Large intestine (tissue), 12 donors: ENCODE measurements around the gene DHX34. TPM values are rescaled to one million over a fixed set of nuclear protein-coding genes. Genes with fewer than 3 reads are reported as not detected.
A peak's percentile ranks its signal among the peaks of the same experiment; 100 is the strongest.
"Not testable (repeated sequence)": the region's sequence is repeated elsewhere in the genome, so short reads cannot be mapped to it uniquely, and the experiment has no call there.

Experiments
- DNase-seq, 2 donors: peaks; one replicate each; pipeline versions ENCODE4 v3.0.0 to v3.0.0-alpha.2; 2013
- H3K27ac ChIP-seq: one replicate; pipeline ENCODE4 v1.5.1; 2013; ENCODE audit warnings: low read length
- H3K27me3 ChIP-seq: 2 replicates; pipeline ENCODE4 v1.6.1; 2013; ENCODE audit warnings: low read length; ENCODE audit not compliant: control insufficient read depth, insufficient read depth
- H3K36me3 ChIP-seq: 2 replicates; pipeline ENCODE4 v1.6.1; 2013; ENCODE audit warnings: low read length; ENCODE audit not compliant: control insufficient read depth, insufficient read depth
- H3K4me1 ChIP-seq: one replicate; pipeline ENCODE4 v1.6.1; 2013; ENCODE audit warnings: low read length; ENCODE audit not compliant: control insufficient read depth, insufficient read depth
- H3K4me3 ChIP-seq: one replicate; pipeline ENCODE4 v1.5.1; 2013; ENCODE audit warnings: low read length
- H3K9me3 ChIP-seq: one replicate; pipeline ENCODE4 v1.6.1; 2013; ENCODE audit warnings: mild to moderate bottlenecking, low read depth, low read length, moderate library complexity; ENCODE audit not compliant: control insufficient read depth
- WGBS: methylation state at CpG from one replicate; pipeline ENCODE4 v1.1.5; 2013; ENCODE audit warnings: low lambda C conversion rate; ENCODE audit not compliant: insufficient coverage; 5-methylcytosine and 5-hydroxymethylcytosine counted together
- long read RNA-seq, 11 donors: transcript quantifications; one replicate each; lab custom pipeline, GENCODE V29; 2026
- polyA plus RNA-seq: library from polyadenylated mRNA; unstranded; fragments of 120-200 nt; gene quantifications from one replicate; pipeline ENCODE4 v1.2.1, GENCODE V29; 2013

The DHX34 gene
- 13.6 TPM for polyA plus RNA-seq
- long read RNA-seq, donor 1 = 0 reads
- long read RNA-seq, donor 2 = 0 reads
- long read RNA-seq, donor 3, full-length matches to known transcripts = 1 of 1 reads
- long read RNA-seq, donor 3, partial matches to known transcripts = 0 of 1 reads
- long read RNA-seq, donor 3, other reads (novel, unspliced or antisense) = 0 of 1 reads
- long read RNA-seq, donor 4 = 0 reads
- long read RNA-seq, donor 5 = 0 reads
- long read RNA-seq, donor 6 = 0 reads
- long read RNA-seq, donor 7 = 0 reads
- long read RNA-seq, donor 8, partial matches to known transcripts = 20 of 20 reads
- long read RNA-seq, donor 8, other reads (novel, unspliced or antisense) = 0 of 20 reads
- long read RNA-seq, donor 9 = 0 reads
- long read RNA-seq, donor 10, partial matches to known transcripts = 5 of 5 reads
- long read RNA-seq, donor 10, other reads (novel, unspliced or antisense) = 0 of 5 reads
- long read RNA-seq, donor 11 = 0 reads

- H3K4me3 ChIP-seq = peak within 1 kb of the TSS; percentile 79
- H3K27me3 ChIP-seq = no peaks in the 10 kb centered on the region
- peak; percentile 99 for DNase-seq
- H3K36me3 ChIP-seq = peaks cover 13% of the 10 kb centered on the region
- peaks cover 7% of the 10 kb centered on the region for H3K4me1 ChIP-seq
- 0% methylated on average over 8 of the region's 63 CpGs for WGBS
- H3K9me3 ChIP-seq = peaks cover 4% of the 10 kb centered on the region
- H3K27ac ChIP-seq = no peak within 1 kb of the TSS
These were observed at the start of gene DHX34 for GRCh38 chr19:47348819-47349795. Gene DHX34, plus strand, starts transcription at chr19:47349315. Its CDS starts 3,716 bp downstream, at chr19:47353031.

- not testable (repeated sequence) for DNase-seq, H3K27me3 ChIP-seq, H3K27ac ChIP-seq, H3K4me3 ChIP-seq, H3K9me3 ChIP-seq, H3K4me1 ChIP-seq, H3K36me3 ChIP-seq
- no CpG with 5 or more reads among the region's 14 CpGs for WGBS
These were observed 48.2 kb upstream of the DHX34 start for GRCh38 chr19:47300867-47301266.

GRCh38 chr19:47302249-47302648, 46.9 kb upstream of the DHX34 start:
- Histone ChIP-seq H3K27ac (no peak overlapping the region), H3K36me3 (no peaks in the 10 kb centered on the region), H3K4me3 (no peak overlapping the region), H3K9me3 (no peaks in the 10 kb centered on the region), H3K4me1 (no peaks in the 10 kb centered on the region), H3K27me3 (no peaks in the 10 kb centered on the region)
- no peak for DNase-seq
- no CpG with 5 or more reads among the region's 10 CpGs for WGBS

- Histone ChIP-seq H3K36me3 (no peaks in the 10 kb centered on the region), H3K9me3 (no peaks in the 10 kb centered on the region), H3K27me3 (peaks cover 1% of the 10 kb centered on the region), H3K27ac (no peak overlapping the region), H3K4me3 (no peak overlapping the region), H3K4me1 (no peaks in the 10 kb centered on the region)
- 100% methylated on average over 1 of the region's 6 CpGs for WGBS
- no peak for DNase-seq
These were observed 45.1 kb upstream of the DHX34 start for GRCh38 chr19:47303966-47304365.

GRCh38 chr19:47305309-47305751, 43.8 kb upstream of the DHX34 start:
- no peak overlapping the region for H3K4me3 ChIP-seq
- no peaks in the 10 kb centered on the region for H3K9me3 ChIP-seq
- 0% methylated on average over 1 of the region's 14 CpGs for WGBS
- H3K4me1 ChIP-seq = no peaks in the 10 kb centered on the region
- H3K36me3 ChIP-seq = no peaks in the 10 kb centered on the region
- DNase-seq = peak; percentile 15 to 25
- no peak overlapping the region for H3K27ac ChIP-seq
- peaks cover 2% of the 10 kb centered on the region for H3K27me3 ChIP-seq

GRCh38 chr19:47306303-47306702, 42.8 kb upstream of the DHX34 start:
- H3K4me1 ChIP-seq = no peaks in the 10 kb centered on the region
- H3K27me3 ChIP-seq = peaks cover 2% of the 10 kb centered on the region
- no peak overlapping the region for H3K27ac ChIP-seq
- H3K9me3 ChIP-seq = no peaks in the 10 kb centered on the region
- H3K4me3 ChIP-seq = no peak overlapping the region
- WGBS = no CpG with 5 or more reads among the region's 3 CpGs
- no peaks in the 10 kb centered on the region for H3K36me3 ChIP-seq
- DNase-seq = no peak

- Histone ChIP-seq H3K4me3 (no peak overlapping the region), H3K27me3 (peaks cover 2% of the 10 kb centered on the region), H3K9me3 (no peaks in the 10 kb centered on the region), H3K36me3 (no peaks in the 10 kb centered on the region), H3K27ac (no peak overlapping the region), H3K4me1 (no peaks in the 10 kb centered on the region)
- WGBS = no CpG with 5 or more reads among the region's 8 CpGs
- no peak for DNase-seq
These were observed 40.1 kb upstream of the DHX34 start for GRCh38 chr19:47309038-47309437.

- Histone ChIP-seq H3K9me3 (no peaks in the 10 kb centered on the region), H3K4me3 (no peak within 1 kb of the TSS), H3K27ac (no peak within 1 kb of the TSS), H3K36me3 (no peaks in the 10 kb centered on the region), H3K27me3 (peaks cover 2% of the 10 kb centered on the region), H3K4me1 (no peaks in the 10 kb centered on the region)
- DNase-seq = no peak
- WGBS = no CpG with 5 or more reads among the region's 12 CpGs
These were observed 39.5 kb upstream of the DHX34 start, which contains the start of gene C5AR1 for GRCh38 chr19:47309608-47310007. Gene C5AR1, plus strand, starts transcription at chr19:47309861. Its CDS starts 35 bp downstream, at chr19:47309896.

- WGBS = 100% methylated on average over 1 of the region's 2 CpGs
- DNase-seq = no peak
- Histone ChIP-seq H3K27me3 (peaks cover 2% of the 10 kb centered on the region), H3K36me3 (no peaks in the 10 kb centered on the region), H3K4me3 (no peak overlapping the region), H3K27ac (no peak overlapping the region), H3K9me3 (no peaks in the 10 kb centered on the region), H3K4me1 (no peaks in the 10 kb centered on the region)
These were observed 38.8 kb upstream of the DHX34 start for GRCh38 chr19:47310323-47310722.

GRCh38 chr19:47310819-47311218, 38.3 kb upstream of the DHX34 start:
- 44% methylated on average over 3 of the region's 5 CpGs for WGBS
- no peak overlapping the region for H3K4me3 ChIP-seq
- no peak overlapping the region for H3K27ac ChIP-seq
- no peak for DNase-seq
- no peaks in the 10 kb centered on the region for H3K36me3 ChIP-seq
- no peaks in the 10 kb centered on the region for H3K9me3 ChIP-seq
- peaks cover 2% of the 10 kb centered on the region for H3K27me3 ChIP-seq
- no peaks in the 10 kb centered on the region for H3K4me1 ChIP-seq
